Endothelial cell of umbilical vein (primary cell): Measurements from ENCODE around the gene TMEM269.

Experiments
- CTCF ChIP-seq, 2 donors: IDR thresholded peaks; 1 replicate in 1 of 2; 2 replicates in 1 of 2; pipeline ENCODE4 v1.5.1; 2011; ENCODE audit warnings: low read length in 2 of 2, mild to moderate bottlenecking in 2 of 2, moderate library complexity in 2 of 2, control low read depth in 1 of 2, inconsistent platforms in 1 of 2, low read depth in 1 of 2; ENCODE audit not compliant: insufficient read depth in 1 of 2; ENCODE audit errors: extremely low read depth in 1 of 2
- EZH2 ChIP-seq: IDR thresholded peaks from 2 replicates; pipeline ENCODE4 v1.6.1; 2012; ENCODE audit warnings: borderline replicate concordance, low read depth, mild to moderate bottlenecking, moderate library complexity, low read length, inconsistent platforms; ENCODE audit not compliant: severe bottlenecking
- FOS ChIP-seq: IDR thresholded peaks from 2 replicates; pipeline ENCODE4 v1.6.1; 2011; ENCODE audit warnings: mild to moderate bottlenecking, low read length, moderate library complexity, borderline replicate concordance; ENCODE audit not compliant: insufficient read depth
- JUN ChIP-seq: IDR thresholded peaks from 2 replicates; pipeline ENCODE4 v1.6.1; 2011; ENCODE audit warnings: borderline replicate concordance, low read depth; ENCODE audit not compliant: insufficient read length, insufficient read depth
- MAX ChIP-seq: IDR thresholded peaks from 2 replicates; pipeline ENCODE4 v1.6.1; 2011; ENCODE audit not compliant: insufficient read depth, insufficient read length
- MYC ChIP-seq: IDR thresholded peaks from one replicate; pipeline ENCODE4 v1.6.1; 2011; ENCODE audit warnings: mild to moderate bottlenecking, low read depth, low read length
- POLR2A ChIP-seq: IDR thresholded peaks from 2 replicates; pipeline ENCODE4 v1.6.1; 2012; ENCODE audit warnings: low read depth, mild to moderate bottlenecking, control low read depth, low read length
- POLR2AphosphoS5 ChIP-seq: IDR thresholded peaks from 2 replicates; pipeline ENCODE4 v1.6.1; 2012; ENCODE audit warnings: low read depth, mild to moderate bottlenecking, control low read depth, low read length, moderate library complexity; ENCODE audit not compliant: insufficient read depth

- TF ChIP-seq EZH2 (no peak), CTCF (IDR thresholded peaks at IDR 0.05; ENCODE audit: extremely low read depth in 1 of 2, insufficient read depth in 1 of 2, low read depth in 1 of 2, low read length in 2 of 2) (no peak), POLR2A (no peak), MAX (no peak), MYC (no peak), POLR2AphosphoS5 (no peak), FOS (no peak), JUN (no peak)
These were observed 36.1 kb upstream of the TMEM269 start for GRCh38 chr1:42748461-42749410.
